WTC11 (cell line): ENCODE data around the gene ROBO1. TPM values are rescaled to one million over a fixed set of nuclear protein-coding genes. Genes with fewer than 3 reads are reported as not detected.

Source experiments
- ATAC-seq: fragments of 200-7000 bp; cut with Tn5 transposase; 2 replicates; pipeline ENCODE4 v1.10.0; 2021; ENCODE audit warnings: mild to moderate bottlenecking, moderate library complexity
- CTCF ChIA-PET: fragments of 300-600 bp; sonication (Branson Sonifier 250); formaldehyde crosslinking; loops from one replicate; lab custom pipeline; 2021; ENCODE audit warnings: antibody characterized with exemption; lab: Charles Lee
- POLR2A ChIA-PET: fragments of 350-600 bp; sonication (Branson Sonifier 250); formaldehyde crosslinking; loops from one replicate; lab custom pipeline; 2021; ENCODE audit warnings: antibody characterized with exemption; lab: Charles Lee
- DNase-seq: peaks from one replicate; pipeline ENCODE4 v3.0.0; 2021; ENCODE audit warnings: low spot score
- H3K27ac Mint-ChIP-seq: 2 replicates; pipeline ENCODE4 v1.8.0; 2021; ENCODE audit warnings: mixed read lengths
- H3K27me3 Mint-ChIP-seq: 2 replicates; pipeline ENCODE4 v1.8.0; 2021; ENCODE audit warnings: low read depth, mild to moderate bottlenecking, moderate library complexity, mixed read lengths
- H3K36me3 Mint-ChIP-seq: 2 replicates; pipeline ENCODE4 v1.8.0; 2021; ENCODE audit warnings: mixed read lengths
- H3K4me1 Mint-ChIP-seq: 2 replicates; pipeline ENCODE4 v1.8.0; 2022; ENCODE audit warnings: mixed read lengths
- H3K4me3 Mint-ChIP-seq: 2 replicates; pipeline ENCODE4 v1.8.0; 2021; ENCODE audit warnings: mild to moderate bottlenecking, moderate library complexity, mixed read lengths
- H3K9me3 Mint-ChIP-seq: 2 replicates; pipeline ENCODE4 v1.8.0; 2021; ENCODE audit warnings: mixed read lengths
- ATF2 ChIP-seq: sonication (generic); formaldehyde crosslinking; IDR thresholded peaks from 2 replicates; pipeline ENCODE4 v1.8.1; 2022; ENCODE audit warnings: low read depth, missing genetic modification reagents, borderline replicate concordance
- E2F4 ChIP-seq: sonication (generic); formaldehyde crosslinking; IDR thresholded peaks from 2 replicates; pipeline ENCODE4 v1.8.1; 2022; ENCODE audit warnings: low read depth, mild to moderate bottlenecking, moderate library complexity, missing genetic modification reagents, borderline replicate concordance
- ETV6 ChIP-seq: sonication (generic); formaldehyde crosslinking; IDR thresholded peaks from 2 replicates; pipeline ENCODE4 v1.8.1; 2022; ENCODE audit warnings: mild to moderate bottlenecking, missing genetic modification reagents
- FOXJ3 ChIP-seq: sonication (generic); formaldehyde crosslinking; IDR thresholded peaks from 2 replicates; pipeline ENCODE4 v1.9.0; 2021; ENCODE audit warnings: missing genetic modification reagents, mild to moderate bottlenecking, borderline replicate concordance
- FOXP4 ChIP-seq: sonication (generic); formaldehyde crosslinking; IDR thresholded peaks from 2 replicates; pipeline ENCODE4 v1.8.0; 2022; ENCODE audit warnings: mild to moderate bottlenecking, missing genetic modification reagents
- HMGA2 ChIP-seq: fragments of 250-450 bp; sonication (Bioruptor Pico); IDR thresholded peaks from 2 replicates; pipeline ENCODE4 v1.4.0; 2021; ENCODE audit warnings: mild to moderate bottlenecking, moderate library complexity
- NFYB ChIP-seq: sonication (generic); formaldehyde crosslinking; conservative IDR thresholded peaks from 2 replicates; pipeline ENCODE4 v1.8.0; 2022; ENCODE audit warnings: low read depth, missing genetic modification reagents
- NR1H2 ChIP-seq: sonication (generic); formaldehyde crosslinking; IDR thresholded peaks from 2 replicates; pipeline ENCODE4 v1.9.0; 2021; ENCODE audit warnings: mild to moderate bottlenecking, moderate library complexity, missing genetic modification reagents
- SOX15 ChIP-seq: fragments of 250-450 bp; sonication (Bioruptor Pico); IDR thresholded peaks from 2 replicates; pipeline ENCODE4 v1.9.0; 2021; ENCODE audit warnings: mild to moderate bottlenecking
- TEAD1 ChIP-seq: sonication (generic); formaldehyde crosslinking; IDR thresholded peaks from 2 replicates; pipeline ENCODE4 v1.8.0; 2022; ENCODE audit warnings: mild to moderate bottlenecking, missing genetic modification reagents
- TP53 ChIP-seq: sonication (generic); formaldehyde crosslinking; IDR thresholded peaks from 2 replicates; pipeline ENCODE4 v1.8.1; 2023; ENCODE audit warnings: mild to moderate bottlenecking, missing genetic modification reagents
- ZNF138 ChIP-seq: sonication (generic); formaldehyde crosslinking; conservative IDR thresholded peaks from 2 replicates; pipeline ENCODE4 v1.8.1; 2022; ENCODE audit warnings: mild to moderate bottlenecking, moderate library complexity, missing genetic modification reagents
- ZNF219 ChIP-seq: sonication (generic); formaldehyde crosslinking; IDR thresholded peaks from 2 replicates; pipeline ENCODE4 v1.8.0; 2023; ENCODE audit warnings: missing genetic modification reagents, mild to moderate bottlenecking, borderline replicate concordance
- total RNA-seq: library from RNA; stranded (reverse); gene quantifications from 3 replicates; pipeline ENCODE4 v1.2.3, GENCODE V29; 2021
- TF ChIP-seq, protein P1 (sequence below): sonication (generic); formaldehyde crosslinking; IDR thresholded peaks from 2 replicates; pipeline ENCODE4 v1.8.0; 2022; ENCODE audit warnings: missing genetic modification reagents
- TF ChIP-seq, protein P2 (sequence below): sonication (generic); formaldehyde crosslinking; IDR thresholded peaks from 2 replicates; pipeline ENCODE4 v1.8.0; 2022; ENCODE audit warnings: mild to moderate bottlenecking, missing genetic modification reagents
- TF ChIP-seq, protein P3 (sequence below): fragments of 250-450 bp; sonication (Bioruptor Pico); IDR thresholded peaks from 2 replicates; pipeline ENCODE4 v1.9.0; 2021; ENCODE audit warnings: moderate library complexity, mild to moderate bottlenecking, inconsistent platforms, borderline replicate concordance

Gene ROBO1
- total RNA-seq, 1 experiment from 2014 or later, result 90.9 TPM

DNA sequence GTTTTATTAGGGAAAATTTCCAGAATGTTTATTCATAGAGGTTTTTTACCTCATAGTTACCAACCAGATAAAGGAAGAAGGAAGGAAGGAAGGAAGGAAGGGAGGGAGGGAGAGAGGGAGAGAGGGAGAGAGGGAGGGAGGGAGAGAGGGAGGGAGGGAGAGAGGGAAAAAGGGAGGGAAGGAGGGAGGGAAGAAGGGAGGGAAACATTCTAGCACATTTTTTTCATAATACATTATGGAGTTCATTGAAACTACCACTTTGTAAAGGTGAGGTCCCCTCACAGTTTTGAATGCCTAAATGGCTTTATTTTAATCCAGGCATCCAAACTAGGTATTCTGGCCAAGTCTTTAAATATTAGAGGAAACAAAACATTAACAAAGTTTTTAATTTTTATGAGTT lies 1049.1 kb downstream of the ROBO1 start (continued):
- no peak for TF ChIP-seq ATF2 (CRISPR knock-in tag)
- no peak for TF ChIP-seq HMGA2 (CRISPR knock-in tag)
- TF ChIP-seq TEAD1 (CRISPR knock-in tag), result no peak

- no peak for TF ChIP-seq ZNF219 (CRISPR knock-in tag)
- no peak for TF ChIP-seq ETV6 (CRISPR knock-in tag)
- no peak for TF ChIP-seq SOX15 (CRISPR knock-in tag)
- TF ChIP-seq ZNF138, result no peak
- TF ChIP-seq NFYB, result no peak
- no peak for TF ChIP-seq FOXJ3 (CRISPR knock-in tag)
- TF ChIP-seq, protein P1, sequence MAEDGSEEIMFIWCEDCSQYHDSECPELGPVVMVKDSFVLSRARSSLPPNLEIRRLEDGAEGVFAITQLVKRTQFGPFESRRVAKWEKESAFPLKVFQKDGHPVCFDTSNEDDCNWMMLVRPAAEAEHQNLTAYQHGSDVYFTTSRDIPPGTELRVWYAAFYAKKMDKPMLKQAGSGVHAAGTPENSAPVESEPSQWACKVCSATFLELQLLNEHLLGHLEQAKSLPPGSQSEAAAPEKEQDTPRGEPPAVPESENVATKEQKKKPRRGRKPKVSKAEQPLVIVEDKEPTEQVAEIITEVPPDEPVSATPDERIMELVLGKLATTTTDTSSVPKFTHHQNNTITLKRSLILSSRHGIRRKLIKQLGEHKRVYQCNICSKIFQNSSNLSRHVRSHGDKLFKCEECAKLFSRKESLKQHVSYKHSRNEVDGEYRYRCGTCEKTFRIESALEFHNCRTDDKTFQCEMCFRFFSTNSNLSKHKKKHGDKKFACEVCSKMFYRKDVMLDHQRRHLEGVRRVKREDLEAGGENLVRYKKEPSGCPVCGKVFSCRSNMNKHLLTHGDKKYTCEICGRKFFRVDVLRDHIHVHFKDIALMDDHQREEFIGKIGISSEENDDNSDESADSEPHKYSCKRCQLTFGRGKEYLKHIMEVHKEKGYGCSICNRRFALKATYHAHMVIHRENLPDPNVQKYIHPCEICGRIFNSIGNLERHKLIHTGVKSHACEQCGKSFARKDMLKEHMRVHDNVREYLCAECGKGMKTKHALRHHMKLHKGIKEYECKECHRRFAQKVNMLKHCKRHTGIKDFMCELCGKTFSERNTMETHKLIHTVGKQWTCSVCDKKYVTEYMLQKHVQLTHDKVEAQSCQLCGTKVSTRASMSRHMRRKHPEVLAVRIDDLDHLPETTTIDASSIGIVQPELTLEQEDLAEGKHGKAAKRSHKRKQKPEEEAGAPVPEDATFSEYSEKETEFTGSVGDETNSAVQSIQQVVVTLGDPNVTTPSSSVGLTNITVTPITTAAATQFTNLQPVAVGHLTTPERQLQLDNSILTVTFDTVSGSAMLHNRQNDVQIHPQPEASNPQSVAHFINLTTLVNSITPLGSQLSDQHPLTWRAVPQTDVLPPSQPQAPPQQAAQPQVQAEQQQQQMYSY (CRISPR knock-in tag), result no peak
- no peak for TF ChIP-seq TP53 (CRISPR knock-in tag)
- TF ChIP-seq NR1H2 (CRISPR knock-in tag), result no peak
- TF ChIP-seq, protein P2, sequence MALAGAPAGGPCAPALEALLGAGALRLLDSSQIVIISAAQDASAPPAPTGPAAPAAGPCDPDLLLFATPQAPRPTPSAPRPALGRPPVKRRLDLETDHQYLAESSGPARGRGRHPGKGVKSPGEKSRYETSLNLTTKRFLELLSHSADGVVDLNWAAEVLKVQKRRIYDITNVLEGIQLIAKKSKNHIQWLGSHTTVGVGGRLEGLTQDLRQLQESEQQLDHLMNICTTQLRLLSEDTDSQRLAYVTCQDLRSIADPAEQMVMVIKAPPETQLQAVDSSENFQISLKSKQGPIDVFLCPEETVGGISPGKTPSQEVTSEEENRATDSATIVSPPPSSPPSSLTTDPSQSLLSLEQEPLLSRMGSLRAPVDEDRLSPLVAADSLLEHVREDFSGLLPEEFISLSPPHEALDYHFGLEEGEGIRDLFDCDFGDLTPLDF (CRISPR knock-in tag), result no peak
- no peak for TF ChIP-seq E2F4 (CRISPR knock-in tag)
- TF ChIP-seq, protein P3, sequence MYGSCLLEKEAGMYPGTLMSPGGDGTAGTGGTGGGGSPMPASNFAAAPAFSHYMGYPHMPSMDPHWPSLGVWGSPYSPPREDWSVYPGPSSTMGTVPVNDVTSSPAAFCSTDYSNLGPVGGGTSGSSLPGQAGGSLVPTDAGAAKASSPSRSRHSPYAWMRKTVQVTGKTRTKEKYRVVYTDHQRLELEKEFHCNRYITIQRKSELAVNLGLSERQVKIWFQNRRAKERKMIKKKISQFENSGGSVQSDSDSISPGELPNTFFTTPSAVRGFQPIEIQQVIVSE (CRISPR knock-in tag), result no peak
- TF ChIP-seq FOXP4 (CRISPR knock-in tag), result no peak
- TF ChIP-seq, all 79 proteins: peak for 0
Measured at GRCh38 chr3:78717041-78717440, 1050.8 kb downstream of the ROBO1 start.

More at GRCh38 chr3:78717041-78717440, 1050.8 kb downstream of the ROBO1 start:
- DNase-seq (no peak), ATAC-seq (no peak)
- H3K27ac Mint-ChIP-seq, result no peak overlapping the region
- CTCF ChIA-PET, result interaction anchor here (0.5 kb wide), 1 partner anchor 57 kb away, joined by 3 read pairs; no protein-coding TSS in a partner anchor
- no peaks in the 10 kb centered on the region for H3K9me3 Mint-ChIP-seq
- H3K4me1 Mint-ChIP-seq, result peaks cover 5% of the 10 kb centered on the region
- H3K27me3 Mint-ChIP-seq, result no peaks in the 10 kb centered on the region
- no peak overlapping the region for H3K4me3 Mint-ChIP-seq
- peaks cover 25% of the 10 kb centered on the region for H3K36me3 Mint-ChIP-seq
- POLR2A ChIA-PET, result no interaction called here
